ENCODE data around the gene NTSR2.

DNA sequence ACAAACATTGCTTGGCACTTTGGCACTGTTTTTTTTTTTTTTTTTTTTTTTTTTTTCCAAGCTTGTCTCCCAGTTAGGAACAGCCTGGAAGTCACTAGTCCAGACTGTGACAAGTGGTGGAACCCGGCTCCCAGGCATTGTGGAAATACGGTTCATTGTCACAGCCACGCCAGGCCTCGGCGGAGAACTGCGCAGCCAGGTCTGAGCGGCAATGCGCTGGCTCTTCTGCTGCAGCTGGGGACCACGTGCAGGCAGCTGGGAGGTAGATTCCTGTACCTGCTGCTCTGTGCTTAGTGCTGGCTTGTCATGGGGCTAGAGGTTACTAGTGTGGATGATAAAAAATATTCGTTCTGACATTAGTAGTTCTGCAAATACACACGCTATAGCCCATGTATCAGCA lies 5.0 kb downstream of the NTSR2 start:
- TF ChIP-seq, protein P1, sequence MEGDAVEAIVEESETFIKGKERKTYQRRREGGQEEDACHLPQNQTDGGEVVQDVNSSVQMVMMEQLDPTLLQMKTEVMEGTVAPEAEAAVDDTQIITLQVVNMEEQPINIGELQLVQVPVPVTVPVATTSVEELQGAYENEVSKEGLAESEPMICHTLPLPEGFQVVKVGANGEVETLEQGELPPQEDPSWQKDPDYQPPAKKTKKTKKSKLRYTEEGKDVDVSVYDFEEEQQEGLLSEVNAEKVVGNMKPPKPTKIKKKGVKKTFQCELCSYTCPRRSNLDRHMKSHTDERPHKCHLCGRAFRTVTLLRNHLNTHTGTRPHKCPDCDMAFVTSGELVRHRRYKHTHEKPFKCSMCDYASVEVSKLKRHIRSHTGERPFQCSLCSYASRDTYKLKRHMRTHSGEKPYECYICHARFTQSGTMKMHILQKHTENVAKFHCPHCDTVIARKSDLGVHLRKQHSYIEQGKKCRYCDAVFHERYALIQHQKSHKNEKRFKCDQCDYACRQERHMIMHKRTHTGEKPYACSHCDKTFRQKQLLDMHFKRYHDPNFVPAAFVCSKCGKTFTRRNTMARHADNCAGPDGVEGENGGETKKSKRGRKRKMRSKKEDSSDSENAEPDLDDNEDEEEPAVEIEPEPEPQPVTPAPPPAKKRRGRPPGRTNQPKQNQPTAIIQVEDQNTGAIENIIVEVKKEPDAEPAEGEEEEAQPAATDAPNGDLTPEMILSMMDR (IDR thresholded peaks at IDR 0.05), result no peak
- no peak for TF ChIP-seq POLR2A (IDR thresholded peaks at IDR 0.05)
- no peak for TF ChIP-seq POLR2AphosphoS5 (IDR thresholded peaks at IDR 0.05; ENCODE audit: insufficient read depth in 1 of 2, low read depth in 1 of 2)
